HepG2 (cell line): ENCODE results near the gene LINGO3. TPM values are rescaled to one million over a fixed set of nuclear protein-coding genes. Genes with fewer than 3 reads are reported as not detected.

Experiments
- CEBPZ ChIP-seq: IDR thresholded peaks from 2 replicates; pipeline ENCODE4 v1.6.1; 2012; ENCODE audit warnings: low read length, improper control_type of control experiment
- CHCHD3 ChIP-seq: sonication (generic); formaldehyde crosslinking; IDR thresholded peaks from 2 replicates; pipeline ENCODE4 v1.8.0; 2022; ENCODE audit warnings: mild to moderate bottlenecking, missing genetic modification reagents, moderate library complexity
- ESRRA ChIP-seq: sonication (generic); formaldehyde crosslinking; IDR thresholded peaks from 2 replicates; pipeline ENCODE4 v1.5.1; 2020; ENCODE audit warnings: mild to moderate bottlenecking, low read depth, missing genetic modification reagents
- HOXA9 ChIP-seq: sonication (generic); formaldehyde crosslinking; IDR thresholded peaks from 2 replicates; pipeline ENCODE4 v1.8.1; 2022; ENCODE audit warnings: missing genetic modification reagents, mild to moderate bottlenecking, moderate library complexity, borderline replicate concordance
- KDM5B ChIP-seq: sonication (generic); formaldehyde crosslinking; IDR thresholded peaks from 2 replicates; pipeline ENCODE4 v1.4.0; 2020; ENCODE audit warnings: missing genetic modification reagents, mild to moderate bottlenecking, borderline replicate concordance
- MATR3 ChIP-seq: sonication (generic); formaldehyde crosslinking; IDR thresholded peaks from 2 replicates; pipeline ENCODE4 v1.4.0; 2020; ENCODE audit warnings: missing genetic modification reagents
- MIXL1 ChIP-seq: IDR thresholded peaks from 2 replicates; pipeline ENCODE4 v1.6.1; 2016
- NCOR1 ChIP-seq: fragments of 200-600 bp; sonication (generic); IDR thresholded peaks from 2 replicates; pipeline ENCODE4 v1.7.0; 2017; ENCODE audit warnings: antibody characterized with exemption, low read length, borderline replicate concordance
- NFYB ChIP-seq: sonication (generic); formaldehyde crosslinking; IDR thresholded peaks from 2 replicates; pipeline ENCODE4 v1.4.0; 2020; ENCODE audit warnings: missing genetic modification reagents
- RARA ChIP-seq: IDR thresholded peaks from 2 replicates; pipeline ENCODE4 v1.6.1; 2016; ENCODE audit warnings: missing genetic modification reagents, missing compliant biosample characterization
- SIN3A ChIP-seq: IDR thresholded peaks from 2 replicates; pipeline ENCODE4 v1.6.1; 2011; ENCODE audit warnings: low read depth, mild to moderate bottlenecking, control low read depth, low read length, borderline replicate concordance
- SRSF1 ChIP-seq: fragments of 200-400 bp; formaldehyde crosslinking; optimal IDR thresholded peaks from 2 replicates; pipeline ENCODE3; 2017; ENCODE audit warnings: mild to moderate bottlenecking, low read depth, low read length, moderate library complexity
- TOPORS ChIP-seq: sonication (generic); formaldehyde crosslinking; IDR thresholded peaks from 2 replicates; pipeline ENCODE4 v1.8.0; 2023; ENCODE audit warnings: mild to moderate bottlenecking, missing genetic modification reagents
- U2AF1 ChIP-seq: fragments of 200-400 bp; formaldehyde crosslinking; optimal IDR thresholded peaks from 2 replicates; pipeline ENCODE3; 2017; ENCODE audit warnings: mild to moderate bottlenecking, low read depth, low read length
- YEATS4 ChIP-seq: sonication (generic); formaldehyde crosslinking; IDR thresholded peaks from 2 replicates; pipeline ENCODE4 v1.4.0; 2020; ENCODE audit warnings: missing genetic modification reagents, borderline replicate concordance
- ZBTB34 ChIP-seq: sonication (generic); formaldehyde crosslinking; IDR thresholded peaks from 2 replicates; pipeline ENCODE4 v1.8.0; 2022; ENCODE audit warnings: mild to moderate bottlenecking, missing genetic modification reagents
- ZFP82 ChIP-seq: sonication (generic); formaldehyde crosslinking; IDR thresholded peaks from 2 replicates; pipeline ENCODE4 v1.5.1; 2020; ENCODE audit warnings: mild to moderate bottlenecking, missing genetic modification reagents, borderline replicate concordance
- ZMYM3 ChIP-seq: sonication (generic); formaldehyde crosslinking; IDR thresholded peaks from 2 replicates; pipeline ENCODE4 v1.5.1; 2020; ENCODE audit warnings: mild to moderate bottlenecking, missing genetic modification reagents
- ZNF101 ChIP-seq: sonication (generic); formaldehyde crosslinking; IDR thresholded peaks from 2 replicates; pipeline ENCODE4 v1.4.0; 2020; ENCODE audit warnings: mild to moderate bottlenecking, low read depth, missing genetic modification reagents, borderline replicate concordance
- ZNF121 ChIP-seq: sonication (generic); formaldehyde crosslinking; IDR thresholded peaks from 2 replicates; pipeline ENCODE4 v1.5.0; 2020; ENCODE audit warnings: mild to moderate bottlenecking, missing genetic modification reagents
- ZNF136 ChIP-seq: sonication (generic); formaldehyde crosslinking; IDR thresholded peaks from 2 replicates; pipeline ENCODE4 v1.8.1; 2022; ENCODE audit warnings: low read depth, mild to moderate bottlenecking, moderate library complexity, missing genetic modification reagents
- ZNF3 ChIP-seq: IDR thresholded peaks from 2 replicates; pipeline ENCODE4 v1.7.0; 2017; ENCODE audit warnings: inconsistent platforms
- ZNF567 ChIP-seq: sonication (generic); formaldehyde crosslinking; IDR thresholded peaks from 2 replicates; pipeline ENCODE4 v1.8.1; 2023; ENCODE audit warnings: mild to moderate bottlenecking, missing genetic modification reagents, borderline replicate concordance
- ZNF709 ChIP-seq: sonication (generic); formaldehyde crosslinking; IDR thresholded peaks from 2 replicates; pipeline ENCODE4 v1.5.0; 2020; ENCODE audit warnings: mild to moderate bottlenecking, missing genetic modification reagents
- ZNF761 ChIP-seq: sonication (generic); formaldehyde crosslinking; conservative IDR thresholded peaks from 2 replicates; pipeline ENCODE4 v1.4.0; 2020; ENCODE audit warnings: mild to moderate bottlenecking, missing genetic modification reagents
- ZNF768 ChIP-seq: sonication (generic); formaldehyde crosslinking; IDR thresholded peaks from 2 replicates; pipeline ENCODE4 v1.4.0; 2020; ENCODE audit warnings: missing genetic modification reagents
- polyA plus RNA-seq, 8 experiments: library from polyadenylated mRNA; depleted of rRNA in 3 of 8; stranded (reverse) in 7 of 8; unstranded in 1 of 8; fragments of >200 nt; fragmentation: Illumina TruSeq in 4 of 8; extraction: Trizol in 4 of 8; gene quantifications; 2 replicates each; pipeline versions ENCODE4 v1.2.1 to v1.2.3, GENCODE V29; 2011 to 2016; ENCODE audit warnings: low read depth in 4 of 8, missing spikeins in 1 of 8, mixed read lengths in 1 of 8; ENCODE audit not compliant: insufficient read depth in 1 of 8
- total RNA-seq, 5 experiments: library from RNA; depleted of rRNA; stranded (reverse); fragments of >200 nt; fragmentation: Illumina TruSeq; extraction: Trizol; gene quantifications; 2 replicates each; pipeline ENCODE4 v1.2.3, GENCODE V29; 2016; ENCODE audit warnings: low read depth in 1 of 5

Gene LINGO3
- total and polyA plus RNA-seq, 2 of the 13 experiments (the other 11 are each of a cell fraction or from before 2014, with no cell fraction given), result not detected

DNA sequence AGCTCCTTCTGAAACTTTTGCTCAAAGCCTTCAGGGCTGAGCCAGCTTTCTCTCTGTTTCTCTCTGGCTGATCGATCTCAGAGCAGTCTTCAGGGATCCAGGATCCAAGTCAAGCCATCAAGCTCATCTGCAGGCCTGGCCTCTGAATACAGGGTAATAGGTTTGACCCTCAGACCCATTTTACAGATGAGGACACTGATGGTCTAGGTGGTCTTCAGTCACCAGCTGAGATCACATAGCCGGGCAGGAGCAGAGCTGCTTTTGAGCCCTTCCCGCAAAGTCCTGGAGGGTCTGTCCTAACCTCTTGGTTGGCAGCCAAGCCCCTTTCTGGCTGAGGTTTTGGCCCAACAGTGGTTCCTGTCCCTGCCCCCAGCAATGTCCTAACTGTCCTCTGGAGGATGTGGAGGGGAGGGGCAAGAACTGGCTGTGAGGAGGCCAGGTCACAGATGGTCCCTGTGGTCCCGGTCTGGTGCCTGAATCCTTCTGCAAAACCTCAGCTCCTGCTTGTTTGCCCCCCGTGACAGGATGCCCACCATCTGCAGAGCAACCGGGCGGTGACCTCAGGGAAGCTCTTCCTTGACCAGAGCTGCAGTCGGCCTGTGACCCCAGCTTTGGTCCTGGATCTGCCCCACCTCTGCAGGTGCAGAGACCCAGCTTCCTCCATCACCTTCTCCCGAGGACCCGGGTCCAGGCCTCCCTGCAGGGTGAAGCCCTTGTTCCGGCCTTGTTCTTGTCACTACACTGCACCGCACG is 20.2 kb downstream of the LINGO3 start (continued):
- TF ChIP-seq ZNF761 (CRISPR knock-in tag), result no peak
- no peak for TF ChIP-seq RARA (CRISPR knock-in tag)
- TF ChIP-seq ZNF709 (CRISPR knock-in tag), result no peak
- no peak for TF ChIP-seq U2AF1
- no peak for TF ChIP-seq ZNF567 (CRISPR knock-in tag)
- no peak for TF ChIP-seq NFYB
- 0 out of 2 replicates have a peak, but pooled peaks have one; percentile 42 for TF ChIP-seq TOPORS (CRISPR knock-in tag)
- no peak for TF ChIP-seq ZFP82 (CRISPR knock-in tag)
- TF ChIP-seq ZNF121 (CRISPR knock-in tag), result no peak
- TF ChIP-seq CHCHD3 (CRISPR knock-in tag), result no peak
- no peak for TF ChIP-seq SRSF1
- TF ChIP-seq ZNF768 (CRISPR knock-in tag), result no peak
- TF ChIP-seq ZNF3, result no peak
- no peak for TF ChIP-seq ZNF136 (CRISPR knock-in tag)
- no peak for TF ChIP-seq ZBTB34 (CRISPR knock-in tag)
- no peak for TF ChIP-seq KDM5B (CRISPR knock-in tag)
- TF ChIP-seq HOXA9 (CRISPR knock-in tag), result no peak
- no peak for TF ChIP-seq YEATS4 (CRISPR knock-in tag)
- TF ChIP-seq MATR3 (CRISPR knock-in tag), result no peak
- TF ChIP-seq ZNF101, result no peak
- no peak for TF ChIP-seq NCOR1
- TF ChIP-seq MIXL1, result no peak
- TF ChIP-seq ZMYM3 (CRISPR knock-in tag), result peak; percentile 43; the same call in 1 of the 2 replicates
- no peak for TF ChIP-seq CEBPZ
- no peak for TF ChIP-seq ESRRA
- no peak for TF ChIP-seq SIN3A
